GM12801 (cell line): ENCODE results near the gene CPZ.

ENCODE experiments used
- TF ChIP-seq, protein P1 (sequence below): IDR thresholded peaks from one replicate; pipeline ENCODE4 v1.5.1; 2011; ENCODE audit warnings: control low read depth; ENCODE audit not compliant: insufficient read length; ENCODE audit errors: extremely low read depth

CPZ gene

DNA sequence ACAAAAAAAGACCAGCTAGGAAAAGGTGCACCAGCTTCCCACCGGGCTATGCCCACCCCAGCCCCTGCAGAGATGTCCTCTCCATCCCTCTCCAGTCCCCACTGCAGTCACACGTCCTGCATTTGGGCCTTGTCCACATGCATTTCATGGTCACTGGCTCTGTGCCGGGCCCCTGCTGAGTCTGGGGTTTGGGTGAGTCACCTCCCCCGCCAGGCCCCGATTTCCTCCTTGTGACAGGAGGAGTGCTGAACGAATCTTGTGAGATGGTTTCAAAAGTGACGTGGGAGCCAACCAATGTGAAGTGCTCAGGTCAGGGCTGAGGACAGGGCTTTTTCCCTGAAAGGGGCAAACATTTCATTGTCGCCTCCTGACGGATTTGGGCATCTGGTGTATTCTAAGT, 7.1 kb downstream of the CPZ start:
- TF ChIP-seq, protein P1, sequence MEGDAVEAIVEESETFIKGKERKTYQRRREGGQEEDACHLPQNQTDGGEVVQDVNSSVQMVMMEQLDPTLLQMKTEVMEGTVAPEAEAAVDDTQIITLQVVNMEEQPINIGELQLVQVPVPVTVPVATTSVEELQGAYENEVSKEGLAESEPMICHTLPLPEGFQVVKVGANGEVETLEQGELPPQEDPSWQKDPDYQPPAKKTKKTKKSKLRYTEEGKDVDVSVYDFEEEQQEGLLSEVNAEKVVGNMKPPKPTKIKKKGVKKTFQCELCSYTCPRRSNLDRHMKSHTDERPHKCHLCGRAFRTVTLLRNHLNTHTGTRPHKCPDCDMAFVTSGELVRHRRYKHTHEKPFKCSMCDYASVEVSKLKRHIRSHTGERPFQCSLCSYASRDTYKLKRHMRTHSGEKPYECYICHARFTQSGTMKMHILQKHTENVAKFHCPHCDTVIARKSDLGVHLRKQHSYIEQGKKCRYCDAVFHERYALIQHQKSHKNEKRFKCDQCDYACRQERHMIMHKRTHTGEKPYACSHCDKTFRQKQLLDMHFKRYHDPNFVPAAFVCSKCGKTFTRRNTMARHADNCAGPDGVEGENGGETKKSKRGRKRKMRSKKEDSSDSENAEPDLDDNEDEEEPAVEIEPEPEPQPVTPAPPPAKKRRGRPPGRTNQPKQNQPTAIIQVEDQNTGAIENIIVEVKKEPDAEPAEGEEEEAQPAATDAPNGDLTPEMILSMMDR = no peak

DNA sequence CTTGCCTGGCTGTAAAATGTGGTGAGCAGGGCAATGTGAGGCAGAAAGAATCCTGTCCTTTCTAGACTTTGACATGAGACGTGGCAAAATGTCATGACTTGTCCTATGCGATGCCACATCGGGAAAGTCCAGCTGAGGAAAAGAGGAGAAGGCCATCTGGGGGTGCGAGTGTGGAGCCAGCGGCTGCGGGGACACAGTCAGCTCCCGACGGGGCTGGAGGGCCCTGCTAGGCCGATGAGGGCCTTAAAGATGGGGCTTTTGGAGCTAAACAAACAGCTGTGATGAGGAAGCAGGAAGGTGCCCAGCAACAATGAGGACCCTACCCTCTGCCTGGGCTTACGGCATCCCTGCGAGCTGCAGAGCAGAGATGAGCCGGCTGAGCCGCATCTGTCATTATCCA, 7.7 kb downstream of the CPZ start:
- TF ChIP-seq, protein P1 = no peak

DNA sequence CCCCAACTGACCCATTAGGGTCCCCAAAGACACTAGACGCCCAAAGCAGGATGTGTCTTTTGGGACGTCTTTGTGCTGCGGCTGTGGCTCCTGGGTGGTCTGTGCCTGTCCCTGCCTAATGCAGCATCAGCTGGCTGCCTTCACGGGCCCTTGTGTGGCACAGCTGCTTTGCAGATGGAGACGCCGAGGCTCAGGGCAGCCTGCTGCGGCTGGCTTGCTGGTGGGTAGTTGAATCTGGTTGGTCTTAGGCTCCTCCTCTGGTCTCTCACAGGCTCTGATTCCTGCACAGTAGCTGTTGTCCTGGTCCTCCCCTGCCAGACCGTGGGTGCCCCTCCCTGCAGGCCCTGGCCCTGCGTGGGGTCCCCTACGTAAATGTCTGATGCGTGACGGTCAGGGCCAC, 8.1 kb downstream of the CPZ start:
- TF ChIP-seq, protein P1 = no peak

DNA sequence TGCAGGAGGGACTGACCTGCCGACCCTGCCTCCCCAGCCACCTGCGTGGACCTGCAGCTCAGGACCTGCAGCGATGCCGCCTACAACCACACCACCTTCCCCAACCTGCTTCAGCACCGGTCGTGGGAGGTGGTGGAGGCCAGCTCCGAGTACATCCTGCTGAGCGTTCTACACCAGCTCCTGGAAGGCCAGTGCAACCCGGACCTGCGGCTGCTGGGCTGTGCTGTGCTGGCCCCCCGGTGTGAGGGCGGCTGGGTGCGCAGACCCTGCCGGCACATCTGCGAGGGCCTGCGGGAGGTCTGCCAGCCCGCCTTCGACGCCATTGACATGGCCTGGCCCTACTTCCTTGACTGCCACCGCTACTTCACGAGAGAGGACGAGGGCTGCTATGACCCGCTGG, 8.5 kb downstream of the CPZ start:
- TF ChIP-seq, protein P1 = no peak

DNA sequence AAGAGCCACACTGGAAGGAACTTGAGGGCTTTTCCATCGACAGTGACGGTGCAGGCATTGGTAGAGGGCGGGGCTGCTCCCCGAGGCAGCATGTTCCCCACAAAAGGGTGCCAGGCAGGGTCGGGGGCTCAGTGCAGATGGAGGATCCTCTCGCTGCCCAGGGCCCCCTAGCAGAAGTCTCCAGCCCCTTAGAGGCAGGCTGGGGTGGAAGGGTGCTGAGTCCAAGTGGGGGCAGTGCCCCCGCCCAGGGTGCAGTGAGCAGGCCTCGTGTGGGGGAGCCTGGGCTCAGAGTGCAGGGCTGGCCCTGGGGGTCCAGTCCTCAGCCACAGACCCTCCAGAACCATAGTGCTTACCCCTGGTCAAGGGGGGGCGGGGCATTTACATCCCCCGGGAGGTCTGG, 9.0 kb downstream of the CPZ start:
- TF ChIP-seq, protein P1 = no peak

DNA sequence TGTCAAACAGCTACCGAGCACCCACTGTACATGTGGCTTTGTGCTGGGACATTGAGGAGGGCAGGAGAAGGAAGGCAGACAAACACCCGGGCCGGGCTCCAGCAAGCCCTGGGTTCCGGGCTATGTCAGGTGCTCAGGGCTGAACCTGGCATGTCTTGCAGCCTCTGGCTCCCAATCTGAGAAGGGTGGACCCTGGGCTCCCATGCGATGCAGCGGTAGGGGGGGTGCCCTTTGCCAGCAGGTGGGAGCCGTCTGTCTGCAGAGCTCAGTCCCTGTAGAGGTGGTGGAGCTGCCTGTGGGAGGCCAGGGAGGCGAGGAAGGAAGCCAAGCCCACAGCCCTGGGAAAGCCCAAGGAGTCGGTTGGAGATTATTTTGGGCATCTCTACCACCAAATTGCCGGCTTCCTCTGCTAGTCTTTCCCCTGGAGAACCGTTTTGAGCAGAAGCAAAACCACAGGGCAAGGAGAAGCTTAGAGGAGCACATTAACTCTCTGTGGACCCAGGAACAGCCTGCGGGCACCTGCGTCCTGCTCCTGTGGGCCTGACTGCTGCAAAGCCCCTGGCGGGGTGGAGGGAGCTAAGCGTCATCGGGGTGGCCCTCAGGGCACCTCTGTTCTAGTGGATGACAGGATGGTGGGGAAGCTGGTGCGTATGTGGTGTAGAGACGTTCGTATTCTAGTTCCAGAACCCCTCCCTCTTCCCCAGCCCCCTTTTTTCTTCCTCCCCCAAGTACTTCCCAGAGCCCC, 10.3 kb downstream of the CPZ start:
- TF ChIP-seq, protein P1 = no peak

DNA sequence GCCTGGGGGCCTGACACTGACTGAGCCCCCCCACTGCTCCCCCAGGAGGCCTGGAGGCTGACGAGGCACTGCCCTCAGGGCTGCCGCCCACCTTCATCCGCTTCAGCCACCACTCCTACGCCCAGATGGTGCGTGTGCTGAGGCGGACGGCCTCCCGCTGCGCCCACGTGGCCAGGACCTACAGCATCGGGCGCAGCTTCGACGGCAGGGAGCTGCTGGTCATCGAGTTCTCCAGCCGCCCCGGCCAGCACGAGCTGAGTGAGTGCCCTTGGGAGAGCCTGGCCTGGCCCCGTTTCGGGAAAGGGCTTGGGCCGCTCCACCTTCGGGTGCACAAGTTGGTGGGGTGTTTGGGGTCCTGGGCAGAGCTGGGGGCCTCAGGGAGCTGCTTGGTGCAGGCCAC, 11.4 kb downstream of the CPZ start:
- TF ChIP-seq, protein P1 = no peak
